NCI-H2081 (cell line): ENCODE data around the gene MED12.
"Not testable (repeated sequence)": the region's sequence is repeated elsewhere in the genome, so short reads cannot be mapped to it uniquely, and the experiment has no call there.

Experiments used
- DNase-seq, 2 experiments: peaks; one replicate each; lab custom pipeline; 2025; lab: John Stamatoyannopoulos, UW

The MED12 gene

GRCh38 chrX:71164071-71164470 lies 45.7 kb downstream of the MED12 start:
- DNase-seq: no peak

GRCh38 chrX:71166461-71166860 lies 48.1 kb downstream of the MED12 start:
- DNase-seq: no peak

- no peak for DNase-seq
Observed at GRCh38 chrX:71167031-71167781, 48.8 kb downstream of the MED12 start.

GRCh38 chrX:71168134-71168533 lies 49.7 kb downstream of the MED12 start:
- DNase-seq: no peak

GRCh38 chrX:71169586-71169985 lies 51.2 kb downstream of the MED12 start:
- no peak for DNase-seq

GRCh38 chrX:71170660-71171059 lies 52.3 kb downstream of the MED12 start:
- DNase-seq: no peak

- DNase-seq: no peak
Observed at GRCh38 chrX:71171110-71171801, 52.9 kb downstream of the MED12 start.

- DNase-seq: no peak
Observed at GRCh38 chrX:71173440-71173839, 55.0 kb downstream of the MED12 start.

GRCh38 chrX:71174795-71175194 lies 56.4 kb downstream of the MED12 start:
- DNase-seq: no peak

- DNase-seq: no peak
Observed at GRCh38 chrX:71175531-71175930, 57.1 kb downstream of the MED12 start.

- no peak for DNase-seq
Observed at GRCh38 chrX:71177327-71177726, 58.9 kb downstream of the MED12 start.

GRCh38 chrX:71178908-71179307 lies 60.5 kb downstream of the MED12 start:
- peak; percentile 57 to 77 for DNase-seq

GRCh38 chrX:71180579-71181265 lies 62.3 kb downstream of the MED12 start:
- not testable (repeated sequence) for DNase-seq

GRCh38 chrX:71181558-71181909 lies 63.1 kb downstream of the MED12 start:
- no peak for DNase-seq

GRCh38 chrX:71181910-71182799 lies 63.8 kb downstream of the MED12 start:
- peak; percentile 93 to 98 for DNase-seq

- DNase-seq: no peak
Observed at GRCh38 chrX:71182871-71183270, 64.5 kb downstream of the MED12 start.

- no peak for DNase-seq
Observed at GRCh38 chrX:71183341-71183740, 64.9 kb downstream of the MED12 start.

GRCh38 chrX:71184092-71184491 lies 65.7 kb downstream of the MED12 start:
- DNase-seq: no peak

- DNase-seq: peak in 1 of 2 experiments; percentile 65
Observed at GRCh38 chrX:71184803-71185495, 66.6 kb downstream of the MED12 start.

GRCh38 chrX:71191248-71191647 lies 72.9 kb downstream of the MED12 start:
- DNase-seq: no peak
